HepG2 (cell line): ENCODE results near the gene BEST2. TPM values are rescaled to one million over a fixed set of nuclear protein-coding genes. Genes with fewer than 3 reads are reported as not detected.

Source experiments
- ATAC-seq: fragments of 200-7000 bp; cut with Tn5 transposase; 3 replicates; pipeline ENCODE4 v1.9.1; 2020; ENCODE audit warnings: mild to moderate bottlenecking, moderate library complexity
- BruUV-seq: library from RNA; stranded (reverse); fragments of 400-500 nt; replicated peaks from 2 replicates; lab custom pipeline; 2021; lab: Mats Ljungman, UMichigan
- CTCF ChIA-PET: fragments of 300-600 bp; formaldehyde crosslinking; extraction: SDS; loops from one replicate; lab custom pipeline; 2021; ENCODE audit warnings: low total read pairs, inconsistent platforms, low intra/inter-chr PET ratio; lab: Yijun Ruan, JAX
- POLR2A ChIA-PET: fragments of 350-600 bp; sonication (Branson Sonifier 250); formaldehyde crosslinking; loops from one replicate; lab custom pipeline; 2020; ENCODE audit warnings: antibody characterized with exemption, inconsistent platforms; lab: Yijun Ruan, JAX
- DNase-seq: peaks from one replicate; pipeline ENCODE4 v3.0.0-alpha.2; 2015; ENCODE audit warnings: low spot score
- FAIRE-seq: peaks from 3 replicates; lab custom pipeline; 2011; peaks lifted over from hg19 to GRCh38; lab: Jason Lieb, UNC
- H2AFZ ChIP-seq: one replicate; pipeline ENCODE4 v1.6.1; 2011; ENCODE audit warnings: low read length, inconsistent platforms
- H3K27ac ChIP-seq: fragments of 300-600 bp; 3 replicates; pipeline ENCODE4 v1.8.0; 2011; ENCODE audit warnings: mixed run types, mild to moderate bottlenecking, mixed read lengths, low read length, inconsistent platforms; ENCODE audit not compliant: insufficient read depth; ENCODE audit errors: extremely low read length
- H3K27me3 ChIP-seq, 2 experiments: fragments of 200-600 bp in 1 of 2; 2 replicates in 1 of 2; 3 replicates in 1 of 2; pipeline versions ENCODE4 v1.6.0 to v1.8.0; 2011; ENCODE audit warnings: low read length in 2 of 2, mild to moderate bottlenecking in 2 of 2, moderate library complexity in 2 of 2, inconsistent platforms in 1 of 2; ENCODE audit not compliant: insufficient read depth in 2 of 2, control insufficient read depth in 1 of 2
- H3K36me3 ChIP-seq, 2 experiments: fragments of 200-600 bp in 1 of 2; replicated peaks in 1 of 2; 2 replicates in 1 of 2; 3 replicates in 1 of 2; pipeline versions ENCODE4 v1.5.1 to v1.8.0; 2011; ENCODE audit warnings: low read length in 2 of 2, inconsistent platforms in 1 of 2; ENCODE audit not compliant: insufficient read depth in 2 of 2, control insufficient read depth in 1 of 2
- H3K4me1 ChIP-seq: 2 replicates; pipeline ENCODE4 v1.5.1; 2012; ENCODE audit warnings: low read length, inconsistent platforms; ENCODE audit not compliant: insufficient read depth
- H3K4me2 ChIP-seq: 2 replicates; pipeline ENCODE4 v1.6.0; 2011; ENCODE audit warnings: low read depth, low read length, inconsistent platforms
- H3K4me3 ChIP-seq, 3 experiments: fragments of 200-600 bp in 1 of 3; sonication (generic), shearing (Covaris generic) in 1 of 3; replicated peaks in 1 of 3; 2 replicates each; pipeline ENCODE4 v1.5.1; 2011 to 2016; ENCODE audit warnings: low read length in 3 of 3, inconsistent platforms in 2 of 3, low read depth in 2 of 3, mild to moderate bottlenecking in 2 of 3, control low read depth in 1 of 3, mixed read lengths in 1 of 3; ENCODE audit not compliant: insufficient read depth in 1 of 3
- H3K79me2 ChIP-seq: one replicate; pipeline ENCODE4 v1.6.1; 2011; ENCODE audit warnings: low read length, inconsistent platforms; ENCODE audit not compliant: insufficient read depth
- H3K9ac ChIP-seq: 2 replicates; pipeline ENCODE4 v1.6.0; 2011; ENCODE audit warnings: mild to moderate bottlenecking, low read depth, low read length, inconsistent platforms; ENCODE audit not compliant: insufficient read depth
- H3K9me3 ChIP-seq: 2 replicates; pipeline ENCODE4 v1.5.1; 2012; ENCODE audit warnings: mild to moderate bottlenecking, low read length
- H4K20me1 ChIP-seq: 2 replicates; pipeline ENCODE4 v1.6.0; 2011; ENCODE audit warnings: inconsistent platforms, mild to moderate bottlenecking, low read length, moderate library complexity; ENCODE audit not compliant: insufficient read depth
- ERF ChIP-seq: IDR thresholded peaks from 2 replicates; pipeline ENCODE4 v1.6.1; 2018; ENCODE audit warnings: missing biosample characterization, missing genetic modification reagents
- ETV5 ChIP-seq: IDR thresholded peaks from 2 replicates; pipeline ENCODE4 v1.6.1; 2018; ENCODE audit warnings: missing biosample characterization, missing genetic modification reagents, inconsistent platforms, borderline replicate concordance
- PLRG1 ChIP-seq: fragments of 450-650 bp; conservative IDR thresholded peaks from 2 replicates; pipeline ENCODE4 v1.6.1; 2016
- SRY ChIP-seq: sonication (generic); formaldehyde crosslinking; IDR thresholded peaks from 2 replicates; pipeline ENCODE4 v1.8.0; 2022; ENCODE audit warnings: mild to moderate bottlenecking, missing genetic modification reagents
- ZNF124 ChIP-seq: sonication (generic); formaldehyde crosslinking; IDR thresholded peaks from 2 replicates; pipeline ENCODE4 v1.4.0; 2020; ENCODE audit warnings: missing genetic modification reagents
- ZNF225 ChIP-seq: sonication (generic); formaldehyde crosslinking; IDR thresholded peaks from 2 replicates; pipeline ENCODE4 v1.4.0; 2020; ENCODE audit warnings: mild to moderate bottlenecking, missing genetic modification reagents
- ZNF589 ChIP-seq: sonication (generic); formaldehyde crosslinking; conservative IDR thresholded peaks from 2 replicates; pipeline ENCODE4 v1.8.0; 2022; ENCODE audit warnings: mild to moderate bottlenecking, moderate library complexity, missing genetic modification reagents
- WGBS: methylation state at CpG from one replicate; pipeline ENCODE4 v1.1.6; 2017; ENCODE audit warnings: low lambda C conversion rate; 5-methylcytosine and 5-hydroxymethylcytosine counted together
- in situ Hi-C: cut with HindIII; loops from 2 replicates; pipeline ENCODE4 v1.10.0; 2017; ENCODE audit warnings: low pct_unique_long_range_greater_than_20kb; ENCODE audit not compliant: extremely low pct_ligation_motif_present
- intact Hi-C: fragments of 100-400 bp; cut with micrococcal nuclease; formaldehyde crosslinking; loops from one replicate; pipeline ENCODE4 v1.10.0; 2022; ENCODE audit not compliant: unreplicated experiment
- polyA plus RNA-seq, 8 experiments: library from polyadenylated mRNA; depleted of rRNA in 3 of 8; stranded (reverse) in 7 of 8; unstranded in 1 of 8; fragments of >200 nt; fragmentation: Illumina TruSeq in 4 of 8; extraction: Trizol in 4 of 8; gene quantifications; 2 replicates each; pipeline versions ENCODE4 v1.2.1 to v1.2.3, GENCODE V29; 2011 to 2016; ENCODE audit warnings: low read depth in 4 of 8, missing spikeins in 1 of 8, mixed read lengths in 1 of 8; ENCODE audit not compliant: insufficient read depth in 1 of 8
- total RNA-seq, 5 experiments: library from RNA; depleted of rRNA; stranded (reverse); fragments of >200 nt; fragmentation: Illumina TruSeq; extraction: Trizol; gene quantifications; 2 replicates each; pipeline ENCODE4 v1.2.3, GENCODE V29; 2016; ENCODE audit warnings: low read depth in 1 of 5
- TF ChIP-seq, protein P1 (sequence below): sonication (generic); formaldehyde crosslinking; IDR thresholded peaks from 2 replicates; pipeline ENCODE4 v1.5.0; 2020; ENCODE audit warnings: mild to moderate bottlenecking, missing genetic modification reagents, moderate library complexity
- TF ChIP-seq, protein P2 (sequence below): sonication (generic); formaldehyde crosslinking; IDR thresholded peaks from 2 replicates; pipeline ENCODE4 v1.4.0; 2020; ENCODE audit warnings: missing genetic modification reagents, borderline replicate concordance
- TF ChIP-seq, protein P3 (sequence below): sonication (generic); formaldehyde crosslinking; IDR thresholded peaks from 2 replicates; pipeline ENCODE4 v1.4.0; 2020; ENCODE audit warnings: missing genetic modification reagents
- TF ChIP-seq, protein P4 (sequence below): sonication (generic); formaldehyde crosslinking; IDR thresholded peaks from 2 replicates; pipeline ENCODE4 v1.9.0; 2021; ENCODE audit warnings: missing genetic modification reagents, borderline replicate concordance
- TF ChIP-seq, protein P5 (sequence below): sonication (generic); formaldehyde crosslinking; IDR thresholded peaks from 2 replicates; pipeline ENCODE4 v1.4.0; 2020; ENCODE audit warnings: missing genetic modification reagents

The BEST2 gene
- total and polyA plus RNA-seq, 2 of the 13 experiments (the other 11 are each of a cell fraction or from before 2014, with no cell fraction given) = not detected

DNA sequence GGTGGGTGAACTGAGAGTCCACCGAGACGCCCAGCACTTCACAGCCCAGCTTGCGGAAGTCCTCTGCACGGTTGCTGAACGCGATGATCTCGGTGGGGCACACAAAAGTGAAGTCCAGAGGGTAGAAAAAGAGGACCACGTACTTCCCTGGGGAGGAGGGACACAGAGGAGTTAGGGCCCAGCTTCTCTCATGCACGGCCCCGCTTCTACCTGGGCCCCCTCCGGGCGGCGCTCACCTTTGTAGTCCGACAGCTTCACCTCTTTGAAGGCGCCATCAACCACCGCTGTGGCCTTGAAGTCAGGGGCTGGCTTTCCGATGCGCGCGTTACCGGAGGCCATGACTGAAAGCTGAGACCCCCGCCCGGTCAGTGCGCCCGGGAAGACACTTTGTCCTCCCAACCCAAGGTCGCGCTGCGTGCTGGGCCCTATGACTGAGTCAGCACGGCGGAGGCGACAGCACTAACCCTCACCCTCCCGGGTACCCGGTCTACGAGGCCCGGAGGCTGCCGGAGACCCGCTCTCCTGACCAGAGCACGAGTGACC lies 49.4 kb downstream of the BEST2 start (continued):
- TF ChIP-seq, protein P1, sequence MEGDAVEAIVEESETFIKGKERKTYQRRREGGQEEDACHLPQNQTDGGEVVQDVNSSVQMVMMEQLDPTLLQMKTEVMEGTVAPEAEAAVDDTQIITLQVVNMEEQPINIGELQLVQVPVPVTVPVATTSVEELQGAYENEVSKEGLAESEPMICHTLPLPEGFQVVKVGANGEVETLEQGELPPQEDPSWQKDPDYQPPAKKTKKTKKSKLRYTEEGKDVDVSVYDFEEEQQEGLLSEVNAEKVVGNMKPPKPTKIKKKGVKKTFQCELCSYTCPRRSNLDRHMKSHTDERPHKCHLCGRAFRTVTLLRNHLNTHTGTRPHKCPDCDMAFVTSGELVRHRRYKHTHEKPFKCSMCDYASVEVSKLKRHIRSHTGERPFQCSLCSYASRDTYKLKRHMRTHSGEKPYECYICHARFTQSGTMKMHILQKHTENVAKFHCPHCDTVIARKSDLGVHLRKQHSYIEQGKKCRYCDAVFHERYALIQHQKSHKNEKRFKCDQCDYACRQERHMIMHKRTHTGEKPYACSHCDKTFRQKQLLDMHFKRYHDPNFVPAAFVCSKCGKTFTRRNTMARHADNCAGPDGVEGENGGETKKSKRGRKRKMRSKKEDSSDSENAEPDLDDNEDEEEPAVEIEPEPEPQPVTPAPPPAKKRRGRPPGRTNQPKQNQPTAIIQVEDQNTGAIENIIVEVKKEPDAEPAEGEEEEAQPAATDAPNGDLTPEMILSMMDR (CRISPR knock-in tag) = peak; percentile 35
- TF ChIP-seq ZNF589 (CRISPR knock-in tag) = 0 out of 2 replicates have a peak, but pooled peaks have one; percentile 5
- no peak for TF ChIP-seq PLRG1
- peak; percentile 60 for TF ChIP-seq SRY
- TF ChIP-seq ERF (CRISPR knock-in tag) = peak; percentile 9; the same call in 1 of the 2 replicates
- TF ChIP-seq, all 625 proteins: peak for 38

DNA sequence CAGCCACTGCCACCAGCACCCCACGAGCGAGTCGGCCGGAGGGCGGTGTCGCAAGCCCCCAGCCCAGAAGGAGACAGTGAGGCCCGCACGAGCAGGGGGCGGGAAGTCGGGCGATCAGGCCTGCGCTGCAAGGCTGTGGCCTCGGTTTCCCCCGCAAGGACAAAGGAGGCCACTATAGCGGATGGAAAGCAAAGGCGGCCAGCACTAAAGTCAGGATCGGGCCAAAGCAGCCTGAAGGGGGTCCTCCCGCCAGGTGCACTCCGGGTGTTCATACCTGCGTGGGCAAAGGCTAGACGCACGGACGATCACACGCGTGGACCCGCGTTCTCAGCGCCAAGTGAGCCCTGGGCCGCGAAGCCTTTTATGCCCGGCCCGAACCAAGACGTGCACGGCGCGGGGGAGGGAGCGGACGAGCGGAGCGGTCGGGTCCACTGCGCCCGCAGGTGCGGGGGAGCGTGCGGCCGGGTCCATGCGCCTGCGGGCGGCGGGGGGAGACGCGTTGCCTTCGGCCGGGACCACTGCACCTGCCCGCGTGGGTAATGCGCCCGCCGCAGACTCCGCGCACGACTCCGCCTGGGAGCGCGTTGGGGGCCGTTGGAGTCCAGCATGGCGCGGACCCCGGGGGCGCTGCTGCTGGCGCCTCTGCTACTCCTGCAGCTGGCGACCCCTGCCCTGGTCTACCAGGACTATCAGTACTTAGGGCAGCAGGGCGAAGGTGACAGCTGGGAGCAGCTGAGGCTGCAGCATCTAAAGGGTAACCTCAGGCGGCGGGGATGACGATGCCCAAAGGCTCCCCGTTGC lies 50.1 kb downstream of the BEST2 start, which contains the start of the genes PRDX2 and THSD8:
Gene PRDX2 (minus strand): TSS at position 335 of the 801 bp plus-strand sequence. CDS start 539 bp downstream, outside the sequence.
Gene THSD8 (plus strand): TSS at position 604 of the 801 bp plus-strand sequence. CDS start 3 bp downstream, at position 607.
- H3K79me2 ChIP-seq = peaks cover 15% of the 10 kb centered on the region
- BruUV-seq = no TSS peak
- FAIRE-seq (no peak), ATAC-seq (peak; percentile 69), DNase-seq (peak; percentile 53)
- H3K27ac ChIP-seq = peak within 1 kb of the TSS; percentile 92
- peaks cover 23% of the 10 kb centered on the region for H3K4me1 ChIP-seq
- ChIA-PET CTCF (interaction anchor here (1.6 kb wide), 1 partner anchor 35 kb away, joined by 4 read pairs; no protein-coding TSS in a partner anchor), POLR2A (interaction anchor here (0.9 to 4.0 kb wide), 4 partner anchors 9 to 65 kb away, joined by 3 to 47 read pairs (median 4); partner anchors contain the start of genes GET3 and JUNB)
- 2% methylated on average over 22 of the region's 78 CpGs for WGBS
- H3K9me3 ChIP-seq = no peaks in the 10 kb centered on the region
- in situ Hi-C loops (loop anchor here (5.0 kb wide), 1 partner anchor 34 kb away; no protein-coding TSS in a partner anchor), intact Hi-C loops (no loop called here)
- H3K4me2 ChIP-seq = peak within 1 kb of the TSS; percentile 88
- peak within 1 kb of the TSS; percentile 81 to 100 (median 93) for H3K4me3 ChIP-seq
- peaks cover 5% of the 10 kb centered on the region; the same call in 1 of the 2 replicates for H4K20me1 ChIP-seq
- peaks cover 2 to 12% of the 10 kb centered on the region in 2 experiments; a peak in 4 of 5 replicates for H3K36me3 ChIP-seq
- peak within 1 kb of the TSS; percentile 99 for H3K9ac ChIP-seq
- H2AFZ ChIP-seq = no peak within 1 kb of the TSS
- H3K27me3 ChIP-seq = no peaks in the 10 kb centered on the region; a peak in 1 of 5 replicates
- TF ChIP-seq, protein P2, sequence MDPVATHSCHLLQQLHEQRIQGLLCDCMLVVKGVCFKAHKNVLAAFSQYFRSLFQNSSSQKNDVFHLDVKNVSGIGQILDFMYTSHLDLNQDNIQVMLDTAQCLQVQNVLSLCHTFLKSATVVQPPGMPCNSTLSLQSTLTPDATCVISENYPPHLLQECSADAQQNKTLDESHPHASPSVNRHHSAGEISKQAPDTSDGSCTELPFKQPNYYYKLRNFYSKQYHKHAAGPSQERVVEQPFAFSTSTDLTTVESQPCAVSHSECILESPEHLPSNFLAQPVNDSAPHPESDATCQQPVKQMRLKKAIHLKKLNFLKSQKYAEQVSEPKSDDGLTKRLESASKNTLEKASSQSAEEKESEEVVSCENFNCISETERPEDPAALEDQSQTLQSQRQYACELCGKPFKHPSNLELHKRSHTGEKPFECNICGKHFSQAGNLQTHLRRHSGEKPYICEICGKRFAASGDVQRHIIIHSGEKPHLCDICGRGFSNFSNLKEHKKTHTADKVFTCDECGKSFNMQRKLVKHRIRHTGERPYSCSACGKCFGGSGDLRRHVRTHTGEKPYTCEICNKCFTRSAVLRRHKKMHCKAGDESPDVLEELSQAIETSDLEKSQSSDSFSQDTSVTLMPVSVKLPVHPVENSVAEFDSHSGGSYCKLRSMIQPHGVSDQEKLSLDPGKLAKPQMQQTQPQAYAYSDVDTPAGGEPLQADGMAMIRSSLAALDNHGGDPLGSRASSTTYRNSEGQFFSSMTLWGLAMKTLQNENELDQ (CRISPR knock-in tag) = no peak
- TF ChIP-seq ETV5 (peak; percentile 42; the same call in 1 of the 2 replicates), ZNF225 (CRISPR knock-in tag) (no peak), ZNF124 (CRISPR knock-in tag) (peak; percentile 90)
- TF ChIP-seq, protein P3, sequence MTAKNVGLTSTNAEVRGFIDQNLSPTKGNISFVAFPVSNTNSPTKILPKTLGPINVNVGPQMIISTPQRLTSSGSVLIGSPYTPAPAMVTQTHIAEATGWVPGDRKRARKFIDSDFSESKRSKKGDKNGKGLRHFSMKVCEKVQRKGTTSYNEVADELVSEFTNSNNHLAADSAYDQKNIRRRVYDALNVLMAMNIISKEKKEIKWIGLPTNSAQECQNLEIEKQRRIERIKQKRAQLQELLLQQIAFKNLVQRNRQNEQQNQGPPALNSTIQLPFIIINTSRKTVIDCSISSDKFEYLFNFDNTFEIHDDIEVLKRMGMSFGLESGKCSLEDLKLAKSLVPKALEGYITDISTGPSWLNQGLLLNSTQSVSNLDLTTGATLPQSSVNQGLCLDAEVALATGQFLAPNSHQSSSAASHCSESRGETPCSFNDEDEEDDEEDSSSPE (CRISPR knock-in tag) = peak; percentile 69
- TF ChIP-seq, protein P4, sequence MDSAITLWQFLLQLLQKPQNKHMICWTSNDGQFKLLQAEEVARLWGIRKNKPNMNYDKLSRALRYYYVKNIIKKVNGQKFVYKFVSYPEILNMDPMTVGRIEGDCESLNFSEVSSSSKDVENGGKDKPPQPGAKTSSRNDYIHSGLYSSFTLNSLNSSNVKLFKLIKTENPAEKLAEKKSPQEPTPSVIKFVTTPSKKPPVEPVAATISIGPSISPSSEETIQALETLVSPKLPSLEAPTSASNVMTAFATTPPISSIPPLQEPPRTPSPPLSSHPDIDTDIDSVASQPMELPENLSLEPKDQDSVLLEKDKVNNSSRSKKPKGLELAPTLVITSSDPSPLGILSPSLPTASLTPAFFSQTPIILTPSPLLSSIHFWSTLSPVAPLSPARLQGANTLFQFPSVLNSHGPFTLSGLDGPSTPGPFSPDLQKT (CRISPR knock-in tag) = peak; percentile 83; the same call in 1 of the 2 replicates
- TF ChIP-seq, protein P5, sequence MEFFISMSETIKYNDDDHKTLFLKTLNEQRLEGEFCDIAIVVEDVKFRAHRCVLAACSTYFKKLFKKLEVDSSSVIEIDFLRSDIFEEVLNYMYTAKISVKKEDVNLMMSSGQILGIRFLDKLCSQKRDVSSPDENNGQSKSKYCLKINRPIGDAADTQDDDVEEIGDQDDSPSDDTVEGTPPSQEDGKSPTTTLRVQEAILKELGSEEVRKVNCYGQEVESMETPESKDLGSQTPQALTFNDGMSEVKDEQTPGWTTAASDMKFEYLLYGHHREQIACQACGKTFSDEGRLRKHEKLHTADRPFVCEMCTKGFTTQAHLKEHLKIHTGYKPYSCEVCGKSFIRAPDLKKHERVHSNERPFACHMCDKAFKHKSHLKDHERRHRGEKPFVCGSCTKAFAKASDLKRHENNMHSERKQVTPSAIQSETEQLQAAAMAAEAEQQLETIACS (CRISPR knock-in tag) = peak; percentile 57; the same call in 1 of the 2 replicates
